ENCODE data around the gene CYP4A22. TPM values are rescaled to one million over a fixed set of nuclear protein-coding genes. Genes with fewer than 3 reads are reported as not detected.
"Not testable (repeated sequence)": the region's sequence is repeated elsewhere in the genome, so short reads cannot be mapped to it uniquely, and the experiment has no call there.

CYP4A22 gene
- total and polyA plus RNA-seq, 2 of the 4 experiments (the other 2 are of a cell fraction) = not detected

DNA sequence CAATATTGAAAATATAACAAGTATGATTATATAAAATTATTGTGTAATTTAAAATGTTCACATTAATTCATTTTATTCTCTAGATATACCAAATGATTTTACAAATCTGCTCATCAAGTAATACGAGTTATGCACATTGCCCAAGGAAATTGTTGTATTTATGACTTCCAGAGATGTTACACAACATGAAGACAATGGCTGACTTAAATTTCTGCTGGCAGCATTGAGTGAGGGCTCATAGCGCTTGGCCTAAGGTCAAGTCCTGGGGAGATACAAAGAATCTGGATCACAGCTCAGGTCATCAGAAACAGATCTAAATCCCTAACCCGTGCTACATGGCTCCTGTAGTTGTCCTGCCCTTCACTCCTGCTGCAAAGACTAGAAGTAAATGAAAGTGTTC is 3.1 kb downstream of the CYP4A22 start:
- H4K8ac ChIP-seq (ENCODE audit: low read depth in 2 of 2, low read length in 2 of 2); BruUV-seq (replicated peaks); H4K5ac ChIP-seq (ENCODE audit: low read depth, low read length); intact Hi-C loops (cut with micrococcal nuclease); dilution Hi-C loops (cut with HindIII; ENCODE audit: low sequenced_read_pairs, unreplicated experiment); H3K56ac ChIP-seq (ENCODE audit: extremely low read depth, insufficient read depth, low read length); H3K9me1 ChIP-seq (ENCODE audit: insufficient read depth, low read length); H3K4ac ChIP-seq (ENCODE audit: low read depth, low read length); H3K36me3 ChIP-seq (ENCODE audit: control insufficient read depth, insufficient read depth, low read length); H3K4me1 ChIP-seq (ENCODE audit: control insufficient read depth, insufficient read depth, low read length); H3K27me3 ChIP-seq (ENCODE audit: control insufficient read depth, insufficient read depth, low read length); H4K91ac ChIP-seq (ENCODE audit: insufficient read depth, low read depth, low read length); H2BK15ac ChIP-seq (ENCODE audit: low read depth, low read length); H3K27ac ChIP-seq (ENCODE audit: insufficient read depth, low read length); in situ Hi-C loops (cut with MboI; ENCODE audit: low sequenced_read_pairs); H3K9me3 ChIP-seq (ENCODE audit: control insufficient read depth, insufficient read depth, low read length); H3K4me2 ChIP-seq (ENCODE audit: low read depth, low read length); H3K9ac ChIP-seq (ENCODE audit: low read depth, low read length); CTCF ChIA-PET; H2BK20ac ChIP-seq (ENCODE audit: low read depth, low read length); H2AK5ac ChIP-seq (ENCODE audit: low read depth, low read length); H4K20me1 ChIP-seq (ENCODE audit: insufficient read depth, low read length); H3K4me3 ChIP-seq (ENCODE audit: insufficient read depth, low read depth, low read length); H3K18ac ChIP-seq (ENCODE audit: low read depth, low read length); H2AFZ ChIP-seq (replicated peaks; ENCODE audit: low read length, poor library complexity); DNase-seq; H3K23ac ChIP-seq (ENCODE audit: low read depth, low read length); H2BK120ac ChIP-seq (ENCODE audit: low read depth, low read length); ATAC-seq (ENCODE audit: low read depth); H2BK5ac ChIP-seq (ENCODE audit: low read depth, low read length, poor library complexity, severe bottlenecking); H3K14ac ChIP-seq (replicated peaks; ENCODE audit: low read depth, low read length); POLR2A ChIA-PET (ENCODE audit: unreplicated experiment); H2AK9ac ChIP-seq (replicated peaks; ENCODE audit: low read depth, low read length, poor library complexity); H3K79me1 ChIP-seq (ENCODE audit: low read depth in 1 of 2, low read length in 2 of 2): not testable (repeated sequence)
- WGBS, 2 experiments (ENCODE audit: extremely low coverage in 2 of 2, insufficient read length in 1 of 2) = no CpG with 5 or more reads among the region's 3 CpGs

DNA sequence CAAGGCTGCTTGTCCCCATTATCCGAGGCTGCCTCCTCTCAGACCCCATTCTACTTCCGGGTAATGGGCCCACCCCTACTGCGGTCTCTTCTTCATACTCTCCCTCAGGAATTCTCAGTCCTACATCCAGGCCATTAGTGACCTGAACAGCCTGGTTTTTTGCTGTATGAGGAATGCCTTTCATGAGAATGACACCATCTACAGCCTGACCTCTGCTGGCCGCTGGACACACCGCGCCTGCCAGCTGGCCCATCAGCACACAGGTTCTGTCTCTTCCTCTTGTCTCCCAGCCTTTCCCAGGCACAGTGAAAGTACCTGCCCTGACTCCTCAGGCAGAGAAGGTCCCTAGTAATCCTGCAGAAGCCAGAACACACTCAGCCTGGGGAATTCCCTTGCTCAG is 6.4 kb downstream of the CYP4A22 start:
- dilution Hi-C loops (cut with HindIII; ENCODE audit: low sequenced_read_pairs, unreplicated experiment); H3K4me2 ChIP-seq (ENCODE audit: low read depth, low read length); H2BK120ac ChIP-seq (ENCODE audit: low read depth, low read length); H2AFZ ChIP-seq (replicated peaks; ENCODE audit: low read length, poor library complexity); H2BK15ac ChIP-seq (ENCODE audit: low read depth, low read length); H3K9me1 ChIP-seq (ENCODE audit: insufficient read depth, low read length); H4K8ac ChIP-seq (ENCODE audit: low read depth in 2 of 2, low read length in 2 of 2); H2AK5ac ChIP-seq (ENCODE audit: low read depth, low read length); in situ Hi-C loops (cut with MboI; ENCODE audit: low sequenced_read_pairs); H3K56ac ChIP-seq (ENCODE audit: extremely low read depth, insufficient read depth, low read length); H3K36me3 ChIP-seq (ENCODE audit: control insufficient read depth, insufficient read depth, low read length); H3K23ac ChIP-seq (ENCODE audit: low read depth, low read length); H3K9me3 ChIP-seq (ENCODE audit: control insufficient read depth, insufficient read depth, low read length); H3K27ac ChIP-seq (ENCODE audit: insufficient read depth, low read length); BruUV-seq (replicated peaks); intact Hi-C loops (cut with micrococcal nuclease); H3K4me1 ChIP-seq (ENCODE audit: control insufficient read depth, insufficient read depth, low read length); H4K5ac ChIP-seq (ENCODE audit: low read depth, low read length); H2AK9ac ChIP-seq (replicated peaks; ENCODE audit: low read depth, low read length, poor library complexity); H2BK5ac ChIP-seq (ENCODE audit: low read depth, low read length, poor library complexity, severe bottlenecking); H4K20me1 ChIP-seq (ENCODE audit: insufficient read depth, low read length); H3K9ac ChIP-seq (ENCODE audit: low read depth, low read length); DNase-seq; H3K4me3 ChIP-seq (ENCODE audit: insufficient read depth, low read depth, low read length); H3K27me3 ChIP-seq (ENCODE audit: control insufficient read depth, insufficient read depth, low read length); H4K91ac ChIP-seq (ENCODE audit: insufficient read depth, low read depth, low read length); CTCF ChIA-PET; H3K14ac ChIP-seq (replicated peaks; ENCODE audit: low read depth, low read length); H3K79me1 ChIP-seq (ENCODE audit: low read depth in 1 of 2, low read length in 2 of 2); ATAC-seq (ENCODE audit: low read depth); POLR2A ChIA-PET (ENCODE audit: unreplicated experiment); H2BK20ac ChIP-seq (ENCODE audit: low read depth, low read length); H3K18ac ChIP-seq (ENCODE audit: low read depth, low read length); H3K4ac ChIP-seq (ENCODE audit: low read depth, low read length): not testable (repeated sequence)
- WGBS, 2 experiments (ENCODE audit: extremely low coverage in 2 of 2, insufficient read length in 1 of 2) = 37% methylated on average over 2 of the region's 6 CpGs; no CpG with 5 or more reads in 1 of the 2 experiments
